Liver (tissue), 3 donors: ENCODE results near the gene STN1.

Experiments
- ATF3 ChIP-seq: IDR thresholded peaks from 2 replicates; pipeline ENCODE4 v1.6.1; 2016; ENCODE audit warnings: antibody characterized with exemption
- CTCF ChIP-seq: fragments of 150-350 bp; IDR thresholded peaks from 2 replicates; pipeline ENCODE4 v1.5.1; 2017; ENCODE audit warnings: improper control_type of control experiment, low read depth, low read length; ENCODE audit not compliant: missing input control
- FOXA1 ChIP-seq: IDR thresholded peaks from 2 replicates; pipeline ENCODE4 v1.6.1; 2016; ENCODE audit warnings: antibody characterized with exemption
- HNF4G ChIP-seq: IDR thresholded peaks from 2 replicates; pipeline ENCODE4 v1.6.1; 2016; ENCODE audit warnings: antibody characterized with exemption
- JUND ChIP-seq, 2 donors: IDR thresholded peaks; 2 replicates each; pipeline ENCODE4 v1.6.1; 2016; ENCODE audit warnings: antibody characterized with exemption in 2 of 2
- RAD21 ChIP-seq, 2 donors: IDR thresholded peaks; 2 replicates each; pipeline ENCODE4 v1.6.1; 2016; ENCODE audit warnings: antibody characterized with exemption in 2 of 2, mild to moderate bottlenecking in 2 of 2
- REST ChIP-seq: IDR thresholded peaks from 2 replicates; pipeline ENCODE4 v1.6.1; 2016; ENCODE audit warnings: antibody characterized with exemption, mild to moderate bottlenecking
- TAF1 ChIP-seq: conservative IDR thresholded peaks from 2 replicates; pipeline ENCODE4 v1.6.1; 2016; ENCODE audit warnings: antibody characterized with exemption, mild to moderate bottlenecking
- YY1 ChIP-seq: IDR thresholded peaks from 2 replicates; pipeline ENCODE4 v1.6.1; 2016; ENCODE audit warnings: antibody characterized with exemption, mild to moderate bottlenecking
- TF ChIP-seq, protein P1 (sequence below): IDR thresholded peaks from 2 replicates; pipeline ENCODE4 v1.6.1; 2016; ENCODE audit warnings: antibody characterized with exemption
- TF ChIP-seq, protein P2 (sequence below): IDR thresholded peaks from 2 replicates; pipeline ENCODE4 v1.6.1; 2016; ENCODE audit warnings: antibody characterized with exemption
- donor health status: healthy.
- donor health status: healthy.

DNA sequence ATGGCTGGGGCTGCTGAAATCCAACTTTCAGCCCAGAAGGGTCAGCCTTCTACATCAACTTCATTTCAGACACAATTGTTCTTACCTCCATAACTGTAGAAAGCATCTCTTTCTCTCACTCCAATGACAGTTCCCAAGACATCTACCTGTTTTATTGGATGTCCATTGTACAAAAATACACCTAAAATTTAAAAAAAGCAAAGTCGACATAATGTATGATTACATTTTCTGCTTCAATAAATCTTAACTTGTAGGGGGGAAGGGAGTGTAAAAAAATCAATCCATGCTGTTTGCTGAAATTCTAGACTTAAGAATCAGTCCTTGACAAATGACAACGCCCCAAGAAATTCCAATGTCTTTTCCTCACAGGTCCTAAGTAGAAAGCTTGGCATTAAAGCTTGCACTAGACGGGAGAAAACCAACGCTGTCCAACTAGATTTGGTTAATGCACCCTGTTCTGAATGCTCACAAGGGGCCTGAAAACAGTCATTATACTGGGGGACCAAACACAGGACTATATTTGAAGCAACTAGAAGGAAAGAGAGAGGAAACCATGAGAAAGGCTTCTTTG, 7.5 kb downstream of the STN1 start:
- TF ChIP-seq REST (no peak), CTCF (no peak), TAF1 (no peak), RAD21 (IDR thresholded peaks at IDR 0.05) (no peak), JUND (IDR thresholded peaks at IDR 0.05) (no peak), YY1 (no peak), FOXA1 (no peak), HNF4G (no peak), ATF3 (no peak)
- TF ChIP-seq, protein P1, sequence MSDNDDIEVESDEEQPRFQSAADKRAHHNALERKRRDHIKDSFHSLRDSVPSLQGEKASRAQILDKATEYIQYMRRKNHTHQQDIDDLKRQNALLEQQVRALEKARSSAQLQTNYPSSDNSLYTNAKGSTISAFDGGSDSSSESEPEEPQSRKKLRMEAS: no peak
- TF ChIP-seq, protein P2, sequence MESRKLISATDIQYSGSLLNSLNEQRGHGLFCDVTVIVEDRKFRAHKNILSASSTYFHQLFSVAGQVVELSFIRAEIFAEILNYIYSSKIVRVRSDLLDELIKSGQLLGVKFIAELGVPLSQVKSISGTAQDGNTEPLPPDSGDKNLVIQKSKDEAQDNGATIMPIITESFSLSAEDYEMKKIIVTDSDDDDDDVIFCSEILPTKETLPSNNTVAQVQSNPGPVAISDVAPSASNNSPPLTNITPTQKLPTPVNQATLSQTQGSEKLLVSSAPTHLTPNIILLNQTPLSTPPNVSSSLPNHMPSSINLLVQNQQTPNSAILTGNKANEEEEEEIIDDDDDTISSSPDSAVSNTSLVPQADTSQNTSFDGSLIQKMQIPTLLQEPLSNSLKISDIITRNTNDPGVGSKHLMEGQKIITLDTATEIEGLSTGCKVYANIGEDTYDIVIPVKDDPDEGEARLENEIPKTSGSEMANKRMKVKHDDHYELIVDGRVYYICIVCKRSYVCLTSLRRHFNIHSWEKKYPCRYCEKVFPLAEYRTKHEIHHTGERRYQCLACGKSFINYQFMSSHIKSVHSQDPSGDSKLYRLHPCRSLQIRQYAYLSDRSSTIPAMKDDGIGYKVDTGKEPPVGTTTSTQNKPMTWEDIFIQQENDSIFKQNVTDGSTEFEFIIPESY: no peak
